ENCODE results near the gene XCL1.
A peak's percentile ranks its signal among the peaks of the same experiment; 100 is the strongest.

The XCL1 gene

DNA sequence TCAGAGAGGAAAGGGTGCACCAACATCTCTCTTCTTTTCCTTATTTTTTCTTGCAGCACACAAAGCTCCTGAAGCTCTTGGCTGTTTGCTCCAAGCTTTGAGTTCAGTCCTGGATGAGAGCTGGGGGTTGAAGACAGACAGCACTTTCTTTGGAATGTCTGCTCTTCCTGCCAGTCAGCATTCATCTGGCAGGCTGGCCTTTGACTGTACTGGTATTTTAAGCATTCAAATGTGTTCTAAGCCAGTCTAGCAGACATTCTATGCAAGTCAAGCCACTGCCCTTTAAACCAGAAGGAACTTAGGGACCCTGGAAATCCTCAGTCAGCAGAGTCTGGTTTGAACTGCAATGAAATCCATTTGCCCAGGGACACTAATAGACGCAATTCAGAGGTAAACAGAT is 45.0 kb downstream of the XCL1 start:
- Histone ChIP-seq H3K27ac (replicated peaks) (no peak overlapping the region), H3K27me3 (ENCODE audit: insufficient read depth, poor library complexity, severe bottlenecking) (peaks cover 2% of the 10 kb centered on the region), H3K4me3 (replicated peaks; ENCODE audit: insufficient read depth, low read length) (no peak overlapping the region)
- TF ChIP-seq, protein P1, sequence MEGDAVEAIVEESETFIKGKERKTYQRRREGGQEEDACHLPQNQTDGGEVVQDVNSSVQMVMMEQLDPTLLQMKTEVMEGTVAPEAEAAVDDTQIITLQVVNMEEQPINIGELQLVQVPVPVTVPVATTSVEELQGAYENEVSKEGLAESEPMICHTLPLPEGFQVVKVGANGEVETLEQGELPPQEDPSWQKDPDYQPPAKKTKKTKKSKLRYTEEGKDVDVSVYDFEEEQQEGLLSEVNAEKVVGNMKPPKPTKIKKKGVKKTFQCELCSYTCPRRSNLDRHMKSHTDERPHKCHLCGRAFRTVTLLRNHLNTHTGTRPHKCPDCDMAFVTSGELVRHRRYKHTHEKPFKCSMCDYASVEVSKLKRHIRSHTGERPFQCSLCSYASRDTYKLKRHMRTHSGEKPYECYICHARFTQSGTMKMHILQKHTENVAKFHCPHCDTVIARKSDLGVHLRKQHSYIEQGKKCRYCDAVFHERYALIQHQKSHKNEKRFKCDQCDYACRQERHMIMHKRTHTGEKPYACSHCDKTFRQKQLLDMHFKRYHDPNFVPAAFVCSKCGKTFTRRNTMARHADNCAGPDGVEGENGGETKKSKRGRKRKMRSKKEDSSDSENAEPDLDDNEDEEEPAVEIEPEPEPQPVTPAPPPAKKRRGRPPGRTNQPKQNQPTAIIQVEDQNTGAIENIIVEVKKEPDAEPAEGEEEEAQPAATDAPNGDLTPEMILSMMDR (IDR thresholded peaks at IDR 0.05; ENCODE audit: insufficient read depth, low read length), result no peak
- TF ChIP-seq GABPA (IDR thresholded peaks at IDR 0.05; ENCODE audit: low read depth) (no peak), SPI1 (IDR thresholded peaks at IDR 0.05; ENCODE audit: borderline replicate concordance, low read depth) (no peak), POLR2AphosphoS5 (IDR thresholded peaks at IDR 0.05; ENCODE audit: low read depth) (no peak)
- TF ChIP-seq, protein P2, sequence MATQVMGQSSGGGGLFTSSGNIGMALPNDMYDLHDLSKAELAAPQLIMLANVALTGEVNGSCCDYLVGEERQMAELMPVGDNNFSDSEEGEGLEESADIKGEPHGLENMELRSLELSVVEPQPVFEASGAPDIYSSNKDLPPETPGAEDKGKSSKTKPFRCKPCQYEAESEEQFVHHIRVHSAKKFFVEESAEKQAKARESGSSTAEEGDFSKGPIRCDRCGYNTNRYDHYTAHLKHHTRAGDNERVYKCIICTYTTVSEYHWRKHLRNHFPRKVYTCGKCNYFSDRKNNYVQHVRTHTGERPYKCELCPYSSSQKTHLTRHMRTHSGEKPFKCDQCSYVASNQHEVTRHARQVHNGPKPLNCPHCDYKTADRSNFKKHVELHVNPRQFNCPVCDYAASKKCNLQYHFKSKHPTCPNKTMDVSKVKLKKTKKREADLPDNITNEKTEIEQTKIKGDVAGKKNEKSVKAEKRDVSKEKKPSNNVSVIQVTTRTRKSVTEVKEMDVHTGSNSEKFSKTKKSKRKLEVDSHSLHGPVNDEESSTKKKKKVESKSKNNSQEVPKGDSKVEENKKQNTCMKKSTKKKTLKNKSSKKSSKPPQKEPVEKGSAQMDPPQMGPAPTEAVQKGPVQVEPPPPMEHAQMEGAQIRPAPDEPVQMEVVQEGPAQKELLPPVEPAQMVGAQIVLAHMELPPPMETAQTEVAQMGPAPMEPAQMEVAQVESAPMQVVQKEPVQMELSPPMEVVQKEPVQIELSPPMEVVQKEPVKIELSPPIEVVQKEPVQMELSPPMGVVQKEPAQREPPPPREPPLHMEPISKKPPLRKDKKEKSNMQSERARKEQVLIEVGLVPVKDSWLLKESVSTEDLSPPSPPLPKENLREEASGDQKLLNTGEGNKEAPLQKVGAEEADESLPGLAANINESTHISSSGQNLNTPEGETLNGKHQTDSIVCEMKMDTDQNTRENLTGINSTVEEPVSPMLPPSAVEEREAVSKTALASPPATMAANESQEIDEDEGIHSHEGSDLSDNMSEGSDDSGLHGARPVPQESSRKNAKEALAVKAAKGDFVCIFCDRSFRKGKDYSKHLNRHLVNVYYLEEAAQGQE (IDR thresholded peaks at IDR 0.05; ENCODE audit: insufficient replicate concordance, low read depth), result no peak
- DNase-seq (ENCODE audit: low read depth in 1 of 2, low spot score in 1 of 2), result no peak

DNA sequence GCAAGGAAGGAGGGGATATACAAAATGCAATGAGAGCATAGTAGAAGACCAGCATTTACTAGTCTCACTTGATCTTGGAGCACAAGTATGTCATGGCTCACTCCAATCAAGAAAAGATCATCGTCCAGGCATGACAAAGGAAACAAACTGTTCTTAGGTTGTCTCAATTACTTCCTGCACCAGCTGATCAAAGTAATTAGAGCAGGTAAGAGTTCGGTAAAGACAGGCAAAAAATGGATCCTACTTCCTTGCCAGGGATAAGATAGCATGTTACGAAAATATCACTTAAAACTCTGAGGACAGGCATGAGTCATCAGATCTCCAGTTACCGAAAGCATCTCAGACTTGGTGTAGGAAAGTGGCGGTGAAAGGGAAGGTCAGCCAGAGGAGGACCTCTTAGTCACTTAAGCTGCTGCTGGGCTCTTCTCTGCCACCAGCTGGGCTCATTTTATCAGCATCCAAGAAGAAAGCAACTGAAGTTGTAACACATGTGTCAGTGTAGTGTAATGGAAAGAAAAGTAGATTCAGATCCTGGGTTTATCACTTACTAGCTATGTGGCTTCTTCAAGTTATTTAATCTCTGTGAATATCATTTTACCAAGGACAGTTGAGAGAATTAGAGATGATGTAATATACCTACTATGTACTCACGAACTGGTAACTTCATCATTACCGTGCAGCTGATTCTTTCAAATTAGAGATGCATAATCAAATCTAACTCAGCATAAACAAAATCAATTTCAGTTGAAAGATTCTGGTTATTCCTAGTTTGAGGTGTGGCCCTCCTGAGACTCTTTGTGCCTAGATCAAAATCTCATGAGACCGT is 46.8 kb downstream of the XCL1 start:
- Histone ChIP-seq H3K27ac (replicated peaks) (no peak overlapping the region), H3K4me3 (replicated peaks; ENCODE audit: insufficient read depth, low read length) (no peak overlapping the region), H3K27me3 (ENCODE audit: insufficient read depth, poor library complexity, severe bottlenecking) (peaks cover 2% of the 10 kb centered on the region)
- DNase-seq (ENCODE audit: low read depth in 1 of 2, low spot score in 1 of 2), result peak in 1 of 2 experiments; percentile 5
- TF ChIP-seq GABPA (IDR thresholded peaks at IDR 0.05; ENCODE audit: low read depth), result no peak

DNA sequence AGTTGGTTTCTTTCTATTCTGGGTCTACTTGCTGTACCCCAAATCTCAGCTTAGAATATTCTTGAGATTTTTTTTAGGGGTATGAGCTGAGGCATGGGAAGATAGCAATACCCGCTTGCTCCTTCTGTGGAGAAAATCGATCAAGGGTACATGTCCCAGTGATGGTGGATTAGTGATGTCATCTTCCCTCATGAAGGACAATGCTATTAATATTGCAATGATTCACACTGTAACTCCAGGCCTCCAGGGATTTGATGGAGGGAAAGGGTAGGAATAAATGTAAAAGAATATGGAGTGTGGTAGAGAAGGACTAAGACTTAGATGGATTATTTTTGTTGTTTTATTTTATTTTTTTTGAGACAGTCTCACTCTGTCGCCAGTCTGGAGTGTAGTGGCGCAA is 47.4 kb downstream of the XCL1 start:
- TF ChIP-seq, protein P1 (IDR thresholded peaks at IDR 0.05; ENCODE audit: insufficient read depth, low read length), result no peak
- TF ChIP-seq, protein P2 (IDR thresholded peaks at IDR 0.05; ENCODE audit: insufficient replicate concordance, low read depth), result no peak
- TF ChIP-seq GABPA (IDR thresholded peaks at IDR 0.05; ENCODE audit: low read depth) (no peak), SPI1 (IDR thresholded peaks at IDR 0.05; ENCODE audit: borderline replicate concordance, low read depth) (no peak), POLR2AphosphoS5 (IDR thresholded peaks at IDR 0.05; ENCODE audit: low read depth) (no peak)
- no peak for DNase-seq (ENCODE audit: low read depth in 1 of 2, low spot score in 1 of 2)
- Histone ChIP-seq H3K27me3 (ENCODE audit: insufficient read depth, poor library complexity, severe bottlenecking) (peaks cover 4% of the 10 kb centered on the region), H3K4me3 (replicated peaks; ENCODE audit: insufficient read depth, low read length) (no peak overlapping the region), H3K27ac (replicated peaks) (no peak overlapping the region)

DNA sequence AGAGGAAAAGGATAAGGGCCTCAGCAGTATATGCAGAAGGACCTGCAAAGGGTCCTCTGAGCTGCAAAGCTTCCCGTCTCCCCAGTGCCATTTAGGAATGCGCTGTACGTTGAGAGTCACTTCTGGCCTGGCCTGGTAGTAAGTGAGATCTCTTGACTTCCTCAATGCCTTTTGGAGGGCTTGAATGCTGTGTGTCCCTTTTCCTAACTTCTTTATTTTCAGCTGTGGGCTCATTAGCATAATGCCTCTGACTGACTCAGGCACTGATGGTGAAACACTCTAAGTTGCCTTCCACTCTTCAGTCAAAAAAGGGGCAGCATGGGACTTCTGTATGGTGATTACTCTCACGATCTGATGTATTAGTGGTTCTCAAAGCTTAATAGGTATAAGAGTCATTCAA is 49.9 kb downstream of the XCL1 start:
- TF ChIP-seq, protein P1 (IDR thresholded peaks at IDR 0.05; ENCODE audit: insufficient read depth, low read length), result no peak
- TF ChIP-seq, protein P2 (IDR thresholded peaks at IDR 0.05; ENCODE audit: insufficient replicate concordance, low read depth), result no peak
- TF ChIP-seq SPI1 (IDR thresholded peaks at IDR 0.05; ENCODE audit: borderline replicate concordance, low read depth), result peak; percentile 44; the same call in 1 of the 2 replicates
- peak; percentile 2 to 36 for DNase-seq (ENCODE audit: low read depth in 1 of 2, low spot score in 1 of 2)
- Histone ChIP-seq H3K27ac (replicated peaks) (no peak overlapping the region), H3K27me3 (ENCODE audit: insufficient read depth, poor library complexity, severe bottlenecking) (peaks cover 2% of the 10 kb centered on the region), H3K4me3 (replicated peaks; ENCODE audit: insufficient read depth, low read length) (no peak overlapping the region)

All from HL-60 (cell line).